GM19372 (cell line): ENCODE results near the gene SEMA3C.

Experiments
- ATAC-seq: cut with Tn5 transposase; IDR thresholded peaks from one replicate; pipeline ENCODE4 v1.9.1; 2021; ENCODE audit warnings: mild to moderate bottlenecking, low read depth, moderate library complexity; ENCODE audit not compliant: unreplicated experiment

SEMA3C gene

GRCh38 chr7:80785961-80786536 lies 132.8 kb downstream of the SEMA3C start:
- ATAC-seq = no peak

GRCh38 chr7:80785276-80785675 lies 133.6 kb downstream of the SEMA3C start:
- ATAC-seq = no peak

GRCh38 chr7:80783678-80784327 lies 135.0 kb downstream of the SEMA3C start:
- no peak for ATAC-seq

GRCh38 chr7:80783186-80783677 lies 135.6 kb downstream of the SEMA3C start:
- no peak for ATAC-seq

GRCh38 chr7:80781561-80781979 lies 137.3 kb downstream of the SEMA3C start:
- ATAC-seq = no peak

GRCh38 chr7:80781146-80781545 lies 137.7 kb downstream of the SEMA3C start:
- no peak for ATAC-seq

- no peak for ATAC-seq
These were observed 139.4 kb downstream of the SEMA3C start for GRCh38 chr7:80779456-80779855.

GRCh38 chr7:80775897-80776296 lies 143.0 kb downstream of the SEMA3C start:
- no peak for ATAC-seq

GRCh38 chr7:80775482-80775881 lies 143.4 kb downstream of the SEMA3C start:
- ATAC-seq = no peak

GRCh38 chr7:80774843-80775242 lies 144.0 kb downstream of the SEMA3C start:
- ATAC-seq = no peak

- no peak for ATAC-seq
These were observed 144.9 kb downstream of the SEMA3C start for GRCh38 chr7:80773787-80774508.

GRCh38 chr7:80772347-80772993 lies 146.4 kb downstream of the SEMA3C start:
- no peak for ATAC-seq

- ATAC-seq = no peak
These were observed 147.3 kb downstream of the SEMA3C start for GRCh38 chr7:80771523-80771922.

GRCh38 chr7:80770675-80771081 lies 148.2 kb downstream of the SEMA3C start:
- no peak for ATAC-seq

GRCh38 chr7:80770061-80770460 lies 148.8 kb downstream of the SEMA3C start:
- no peak for ATAC-seq

- ATAC-seq = no peak
These were observed 150.1 kb downstream of the SEMA3C start for GRCh38 chr7:80768756-80769155.

- ATAC-seq = no peak
These were observed 151.2 kb downstream of the SEMA3C start for GRCh38 chr7:80767654-80768053.

GRCh38 chr7:80766724-80767123 lies 152.1 kb downstream of the SEMA3C start:
- ATAC-seq = no peak

GRCh38 chr7:80764132-80764531 lies 154.7 kb downstream of the SEMA3C start:
- ATAC-seq = no peak

- no peak for ATAC-seq
These were observed 155.1 kb downstream of the SEMA3C start for GRCh38 chr7:80763704-80764103.

- ATAC-seq = no peak
These were observed 155.6 kb downstream of the SEMA3C start for GRCh38 chr7:80763289-80763688.
